Measurements from ENCODE around the gene COL5A3. TPM values are rescaled to one million over a fixed set of nuclear protein-coding genes. Genes with fewer than 3 reads are reported as not detected.
A peak's percentile ranks its signal among the peaks of the same experiment; 100 is the strongest.
"Not testable (repeated sequence)": the region's sequence is repeated elsewhere in the genome, so short reads cannot be mapped to it uniquely, and the experiment has no call there.

COL5A3 gene
- total RNA-seq = 30.2 TPM
- long read RNA-seq, partial matches to known transcripts = 1 of 7 reads
- long read RNA-seq, other reads (novel, unspliced or antisense) = 5 of 7 reads

DNA sequence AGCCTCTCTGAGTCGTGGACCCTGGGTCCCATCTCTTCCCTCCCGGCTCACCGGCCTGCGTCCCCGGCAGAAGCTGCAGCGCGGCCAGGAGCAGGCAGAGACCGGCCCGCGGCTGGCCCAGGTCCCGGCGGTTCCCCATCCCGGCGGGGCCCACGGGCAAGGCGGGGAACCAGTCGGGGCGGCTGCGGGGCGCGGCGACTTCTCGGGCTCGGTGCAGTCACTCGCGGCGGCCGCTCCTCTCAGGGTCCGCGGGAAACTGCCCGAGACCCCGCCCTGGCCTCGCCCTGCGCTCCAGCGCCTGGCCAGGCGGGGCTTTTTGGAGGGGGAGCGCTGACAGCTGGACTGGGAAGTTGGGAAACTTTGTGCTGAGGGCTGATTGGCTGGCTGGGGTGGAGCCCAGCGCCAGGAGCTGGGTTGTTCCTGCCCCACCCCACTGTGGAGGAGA, at the start of gene COL5A3:
Gene COL5A3, minus strand, starts transcription at position 258 of the 445 bp plus-strand sequence. Its CDS starts 119 bp downstream, at position 139.
- DNase-seq (ENCODE audit: low spot score) = no peak

DNA sequence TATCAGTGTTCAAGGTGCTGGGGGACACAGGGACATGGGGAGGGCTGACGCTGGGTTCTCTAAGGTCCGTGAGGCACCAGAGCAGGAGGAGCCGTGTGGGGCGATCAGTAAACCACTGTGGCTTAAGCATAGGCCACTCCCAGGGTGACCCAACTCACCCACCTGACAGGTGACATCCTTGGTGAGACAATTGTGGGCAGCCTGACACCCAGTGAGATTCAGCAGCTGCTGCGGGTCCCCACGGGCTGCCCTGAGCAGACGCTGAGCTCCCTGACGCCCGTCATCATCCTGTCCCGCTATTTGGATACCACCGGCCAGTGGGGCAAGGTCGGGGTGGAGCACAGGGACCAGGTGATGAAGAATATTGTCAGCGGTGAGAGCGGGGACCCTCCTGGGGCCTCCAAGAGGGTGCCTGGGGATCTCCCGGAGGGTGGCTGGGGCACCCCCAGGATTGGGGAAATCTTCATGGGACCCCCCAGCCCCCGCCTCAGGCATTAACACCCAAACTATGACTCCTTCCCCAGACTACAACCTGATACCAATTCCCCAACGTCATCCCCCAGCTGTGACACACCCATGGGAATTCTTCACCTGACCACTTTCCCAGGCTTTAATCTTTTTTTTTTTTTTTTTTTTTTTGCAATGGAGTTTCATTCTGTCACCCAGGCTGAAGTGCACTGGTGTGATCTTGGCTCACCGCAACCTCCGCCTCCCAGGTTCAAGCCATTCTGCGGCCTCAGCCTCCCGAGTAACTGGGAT, 42.5 kb upstream of the COL5A3 start:
- no peak for DNase-seq (ENCODE audit: low spot score)

DNA sequence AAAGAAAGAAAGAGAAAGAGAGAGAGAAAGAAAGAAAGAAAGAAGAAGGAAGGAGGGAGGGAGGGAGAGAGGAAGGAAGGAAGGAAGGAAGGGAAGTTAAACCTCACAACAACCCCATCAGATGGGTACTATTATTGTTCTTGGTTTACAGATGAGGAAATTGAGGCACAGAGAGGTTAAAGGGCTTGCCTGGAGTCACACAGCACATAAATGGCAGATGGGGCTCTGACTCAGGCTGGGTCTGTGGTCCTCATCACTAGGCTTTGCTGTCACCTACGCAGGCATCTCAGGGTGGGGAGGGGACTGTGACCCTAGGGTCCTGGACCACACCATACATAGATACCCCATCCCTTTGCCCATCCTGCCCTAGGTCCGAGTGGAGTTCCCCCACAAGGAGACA, 39.3 kb upstream of the COL5A3 start:
- DNase-seq (ENCODE audit: low spot score) = no peak

DNA sequence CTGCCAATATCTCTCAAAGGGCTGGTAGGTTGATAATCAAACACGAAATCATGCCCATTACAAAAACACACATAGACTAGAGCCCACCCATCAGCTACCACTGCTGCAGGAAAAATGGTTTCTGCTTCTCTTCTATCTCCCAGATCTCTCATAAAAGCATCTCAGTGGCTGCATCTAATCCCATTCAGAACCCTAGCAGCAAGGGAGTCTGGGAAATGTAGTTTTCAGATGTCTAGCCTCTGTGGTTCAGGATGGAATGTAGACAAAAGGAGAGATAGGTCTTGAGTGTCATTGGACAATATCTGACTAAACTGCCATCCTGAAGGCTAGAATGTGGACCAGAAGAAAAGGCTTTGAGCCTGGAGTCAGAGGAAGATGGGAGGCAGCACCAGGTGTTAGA, 35.1 kb upstream of the COL5A3 start:
- DNase-seq (ENCODE audit: low spot score) = no peak

DNA sequence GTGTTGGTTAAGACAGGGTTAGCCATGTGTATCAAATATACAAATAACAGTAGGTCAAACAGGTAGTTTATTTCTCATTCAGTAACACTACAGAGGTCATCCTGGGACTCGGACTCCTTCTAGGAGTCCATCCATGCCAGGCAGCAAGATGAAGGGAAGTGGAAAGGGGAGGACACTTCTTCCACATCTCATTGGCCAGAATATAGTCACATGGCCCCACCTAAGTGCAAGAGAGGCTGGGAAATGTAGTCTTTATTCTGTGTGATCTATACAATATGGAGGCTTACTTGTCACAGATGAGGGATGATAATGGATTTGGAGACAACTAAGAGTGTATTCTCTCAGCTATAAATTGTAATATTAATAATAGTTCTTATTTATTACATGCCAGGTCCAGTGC, 34.1 kb upstream of the COL5A3 start:
- DNase-seq (ENCODE audit: low spot score) = no peak

DNA sequence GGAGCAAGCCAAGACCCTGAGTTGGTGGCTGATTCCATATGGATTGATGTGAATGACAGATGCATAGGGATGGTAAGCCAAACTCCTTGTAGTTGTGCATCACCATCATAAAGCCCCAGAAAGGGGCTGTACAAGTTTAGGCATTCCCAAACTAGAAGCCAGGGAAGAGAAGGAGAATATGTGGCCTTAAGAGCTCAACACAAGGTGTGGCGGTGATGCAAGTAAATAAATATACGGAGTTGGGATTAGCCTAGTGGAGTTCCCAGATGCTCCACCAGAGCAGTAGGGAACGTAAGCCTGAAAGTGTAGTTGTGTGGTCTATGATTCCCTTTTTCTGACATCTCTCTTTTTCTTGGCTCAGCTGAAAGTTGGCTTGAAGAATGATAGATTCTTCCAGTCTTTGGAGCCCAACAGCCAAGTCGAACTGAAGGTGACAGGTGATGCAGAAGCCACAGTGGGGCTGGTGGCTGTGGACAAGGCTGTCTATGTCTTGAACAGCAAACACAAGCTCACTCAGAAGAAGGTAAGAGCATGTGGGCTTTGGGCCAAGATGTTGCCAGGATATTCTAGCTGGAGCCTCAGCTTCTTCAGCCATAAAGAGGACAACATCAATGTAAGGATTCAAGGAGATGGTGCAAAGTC, 33.1 kb upstream of the COL5A3 start:
- DNase-seq (ENCODE audit: low spot score) = no peak

DNA sequence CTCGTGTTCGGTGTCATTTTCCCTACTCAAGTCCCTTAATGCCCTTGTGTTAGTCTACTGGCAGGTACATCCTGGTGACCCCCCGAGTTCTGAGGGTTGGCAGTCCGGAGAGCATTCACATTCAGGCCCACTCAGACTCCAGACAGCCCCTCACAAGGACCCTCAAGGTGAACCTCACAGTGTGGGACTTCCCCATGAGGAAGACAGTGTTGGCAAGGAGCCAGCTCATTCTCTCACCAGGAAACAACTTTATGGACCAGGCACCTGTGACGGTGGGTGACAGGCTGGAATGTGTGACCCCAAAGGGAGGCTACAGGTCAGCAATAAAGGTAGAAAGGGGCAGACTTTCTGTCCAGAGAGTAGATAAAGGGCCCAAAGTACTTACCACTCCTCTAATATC, 27.5 kb upstream of the COL5A3 start:
- no peak for DNase-seq (ENCODE audit: low spot score)

DNA sequence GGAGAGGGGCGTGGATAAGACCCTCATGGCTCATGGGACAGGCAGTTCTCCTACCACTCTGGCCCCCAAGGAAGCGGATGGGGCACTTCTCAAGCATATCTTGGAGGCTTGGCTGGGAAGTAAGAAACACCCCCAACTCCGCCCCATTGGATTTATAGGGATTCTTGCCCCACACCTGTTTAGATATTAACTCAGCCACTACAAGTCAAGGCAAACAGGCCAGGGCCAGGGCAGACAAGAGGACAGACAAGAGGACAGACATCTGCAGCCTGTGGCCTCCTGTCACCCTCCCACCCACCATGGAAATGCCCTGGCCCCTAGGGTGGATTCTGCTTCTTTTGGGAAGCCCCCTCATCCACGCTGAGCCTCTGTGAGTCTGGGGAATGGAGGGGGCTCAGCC, 27.1 kb upstream of the COL5A3 start:
- no peak for DNase-seq (ENCODE audit: low spot score)

DNA sequence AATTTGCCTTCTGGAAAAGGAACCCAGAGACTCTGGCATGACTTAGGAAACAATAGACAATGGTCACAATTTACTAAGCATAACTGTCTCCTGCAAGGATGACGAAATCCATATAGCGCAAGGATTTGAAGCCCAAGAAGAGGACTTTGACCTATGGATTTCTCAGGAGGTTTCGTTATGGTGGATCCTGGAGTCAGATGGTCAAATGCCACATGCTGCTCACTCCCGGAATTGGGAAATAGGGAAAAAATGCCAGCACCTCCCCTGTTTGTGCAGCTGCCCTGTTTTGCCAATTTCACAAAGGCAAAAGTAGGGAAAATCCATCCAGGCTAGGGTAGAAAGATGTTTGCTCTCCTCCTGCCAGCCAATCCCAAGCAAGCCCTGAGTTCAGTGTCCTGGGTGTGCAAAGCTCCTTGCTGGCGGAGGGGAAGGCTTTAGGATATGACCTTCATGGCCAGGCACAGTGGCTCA, 26.3 kb upstream of the COL5A3 start:
- no peak for DNase-seq (ENCODE audit: low spot score)

DNA sequence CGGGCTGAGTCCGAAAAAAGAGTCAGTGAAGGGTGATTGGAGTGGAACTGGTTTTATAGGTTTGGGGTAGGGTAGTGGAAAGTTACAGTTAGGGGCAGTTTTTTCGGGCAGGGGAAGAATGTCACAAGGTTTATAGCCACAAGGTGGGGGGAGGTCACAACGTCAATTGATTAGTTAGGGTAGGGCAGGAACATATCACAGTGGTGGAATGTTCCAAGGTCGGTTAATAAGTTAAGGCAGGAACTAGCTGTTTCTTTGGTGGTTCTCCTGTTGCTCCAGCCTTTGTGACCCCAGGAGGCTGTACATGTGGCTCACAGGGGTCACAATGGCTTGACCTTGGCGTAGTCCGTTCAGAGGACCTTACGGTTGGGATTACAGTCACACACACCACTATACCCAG, 23.3 kb upstream of the COL5A3 start:
- DNase-seq (ENCODE audit: low spot score) = no peak

DNA sequence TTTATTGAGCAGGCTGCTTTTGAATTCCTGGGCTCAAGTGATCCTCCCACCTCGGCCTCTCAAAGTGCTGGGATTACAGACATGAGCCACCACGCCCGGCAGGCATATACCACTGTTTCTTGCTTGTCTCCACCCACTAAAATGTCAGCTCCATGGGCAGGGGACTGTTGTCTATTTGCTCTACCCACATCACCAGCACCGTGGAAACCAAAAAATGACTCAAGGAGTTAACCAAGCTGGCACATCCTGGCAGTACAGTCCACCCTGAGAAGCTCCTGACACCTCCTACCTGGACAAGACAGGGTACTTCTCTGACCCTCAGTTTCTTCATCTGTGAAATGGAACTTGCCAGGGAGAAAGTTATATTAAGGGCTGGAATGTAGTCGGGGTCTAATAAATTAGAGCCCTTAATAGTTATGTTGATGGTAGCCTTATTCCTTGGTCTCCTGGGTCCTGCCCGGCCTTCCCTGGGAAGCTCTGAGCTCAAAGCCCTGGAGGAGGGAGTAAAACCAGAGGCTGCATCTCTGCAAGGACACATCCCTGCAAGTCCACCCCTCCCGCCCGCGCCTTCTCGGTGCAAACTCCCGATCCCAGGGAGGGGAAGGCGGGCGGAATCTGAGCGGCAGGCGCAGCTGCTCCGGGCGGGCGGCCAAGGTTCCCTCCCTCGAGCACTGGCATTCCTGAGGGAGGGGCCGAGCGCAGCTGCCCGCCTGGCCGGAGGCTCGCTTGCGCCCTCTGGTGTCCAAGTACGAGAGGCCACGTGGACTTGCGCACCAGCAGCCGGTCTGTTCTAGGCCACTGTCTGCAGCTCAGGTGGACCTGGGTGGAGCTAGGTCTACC, 17.1 kb upstream of the COL5A3 start:
- DNase-seq (ENCODE audit: low spot score) = peak; percentile 98

DNA sequence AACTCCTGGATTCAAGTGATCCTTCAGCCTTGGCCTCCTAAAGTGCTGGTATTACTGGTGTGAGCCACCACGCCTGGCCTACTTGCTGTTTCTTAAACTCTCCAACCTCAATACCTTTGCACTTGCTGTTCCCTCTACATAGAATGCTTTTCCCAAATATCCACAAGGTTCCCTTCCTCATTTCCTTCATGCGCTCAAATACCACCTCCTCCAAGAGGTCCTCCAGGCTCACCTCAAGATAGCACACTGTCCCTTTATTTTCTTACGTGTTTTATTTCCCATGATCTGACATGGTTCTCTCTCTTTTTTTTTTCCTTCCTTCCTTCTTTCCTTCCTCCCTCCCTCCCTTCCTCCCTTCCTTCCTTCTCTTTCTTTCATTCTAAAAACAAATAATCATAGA, 16.4 kb upstream of the COL5A3 start:
- no peak for DNase-seq (ENCODE audit: low spot score)

DNA sequence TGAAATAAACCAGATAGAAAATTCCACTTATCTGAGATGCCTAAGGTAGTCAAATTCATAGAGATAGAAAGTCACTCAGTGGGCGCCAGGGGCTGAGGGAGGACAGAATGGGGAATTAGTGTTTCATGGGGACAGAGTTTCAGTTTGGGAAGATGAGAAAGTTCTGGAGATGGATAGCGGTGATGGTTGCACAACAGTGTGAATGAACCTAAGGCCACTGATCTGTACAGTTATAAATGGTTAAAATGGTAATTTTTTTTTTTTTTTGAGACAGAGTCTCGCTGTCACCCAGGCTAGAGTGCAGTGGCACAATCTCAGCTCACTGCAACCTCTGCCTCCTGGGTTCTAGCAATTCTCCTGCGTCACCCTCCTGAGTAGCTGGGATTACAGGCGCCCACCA, 12.8 kb upstream of the COL5A3 start:
- not testable (repeated sequence) for DNase-seq (ENCODE audit: low spot score)

DNA sequence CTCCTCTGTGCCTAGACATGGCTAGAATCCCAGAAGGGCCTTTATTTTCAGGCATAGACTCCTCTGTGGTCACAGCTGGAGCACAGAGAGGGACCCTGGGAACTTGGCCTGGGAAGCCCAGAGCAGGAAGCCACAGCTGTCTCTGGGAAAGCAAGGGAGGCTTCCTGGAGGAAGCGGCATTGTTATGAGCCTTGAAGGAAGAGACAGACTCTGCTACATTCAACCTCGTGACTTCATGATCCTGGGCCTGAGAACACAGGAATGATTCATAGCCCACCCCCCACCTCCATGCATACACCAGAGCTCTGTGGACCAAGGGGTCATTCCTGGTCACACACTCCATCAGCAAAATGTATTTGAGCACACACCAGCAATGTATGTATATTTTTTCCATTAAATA, 11.6 kb upstream of the COL5A3 start:
- no peak for DNase-seq (ENCODE audit: low spot score)

DNA sequence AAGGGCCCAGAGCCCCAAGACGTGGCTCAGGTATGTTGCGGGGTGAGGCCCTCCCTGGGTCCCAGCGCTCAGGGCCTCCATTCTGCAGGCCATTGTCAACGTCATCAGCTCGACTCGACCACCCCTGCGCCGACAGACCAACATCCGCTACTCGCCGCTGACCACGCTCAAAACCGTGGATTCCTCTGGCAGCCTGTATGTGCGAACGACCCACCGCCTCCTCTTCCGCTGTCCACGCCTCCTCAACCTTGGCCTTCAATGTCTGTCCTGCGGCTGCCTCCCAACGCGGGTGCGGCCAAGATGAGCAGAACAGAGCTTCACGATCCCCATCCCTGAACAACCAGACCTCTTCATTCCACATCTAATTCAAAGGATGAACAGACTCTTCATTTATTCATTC, 11.1 kb upstream of the COL5A3 start:
- no peak for DNase-seq (ENCODE audit: low spot score)

DNA sequence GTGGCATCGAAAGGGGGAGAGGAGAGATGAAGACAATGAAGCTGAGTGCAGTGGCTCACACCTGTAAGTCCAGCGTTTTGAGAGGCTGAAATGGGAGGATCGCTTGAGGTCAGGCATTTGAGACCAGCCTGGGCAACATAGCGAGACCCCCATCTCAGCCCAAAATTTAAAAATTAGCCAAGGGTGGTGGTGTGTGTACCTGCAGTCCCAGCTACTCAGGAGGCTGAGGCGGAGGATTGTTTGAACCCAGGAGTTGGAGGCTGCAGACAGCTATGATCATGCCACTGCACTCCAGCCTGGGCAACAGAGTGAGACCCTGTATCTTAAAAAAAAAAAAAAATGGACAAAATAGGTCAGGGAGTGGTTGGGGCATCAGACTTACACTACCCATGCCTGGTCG, 10.5 kb upstream of the COL5A3 start:
- DNase-seq (ENCODE audit: low spot score) = no peak

DNA sequence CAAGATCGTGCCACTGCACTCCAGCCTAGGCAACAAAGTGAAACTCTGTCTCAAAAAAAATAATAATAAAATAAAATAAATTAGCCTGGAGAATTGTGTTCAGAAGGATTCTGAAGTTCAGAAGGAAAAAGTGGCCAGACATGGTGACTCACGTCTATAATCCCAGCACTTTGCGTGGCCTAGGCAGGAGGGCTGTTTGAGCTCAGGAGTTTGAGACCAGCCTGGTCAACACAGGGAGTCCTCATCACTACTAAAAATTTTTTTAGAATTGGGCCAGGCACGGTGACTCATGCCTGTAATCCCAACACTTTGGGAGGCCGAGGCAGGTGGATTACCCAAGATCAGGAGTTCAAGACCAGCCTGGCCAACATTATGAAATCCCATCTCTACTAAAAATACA, 8.9 kb upstream of the COL5A3 start:
- no peak for DNase-seq (ENCODE audit: low spot score)

DNA sequence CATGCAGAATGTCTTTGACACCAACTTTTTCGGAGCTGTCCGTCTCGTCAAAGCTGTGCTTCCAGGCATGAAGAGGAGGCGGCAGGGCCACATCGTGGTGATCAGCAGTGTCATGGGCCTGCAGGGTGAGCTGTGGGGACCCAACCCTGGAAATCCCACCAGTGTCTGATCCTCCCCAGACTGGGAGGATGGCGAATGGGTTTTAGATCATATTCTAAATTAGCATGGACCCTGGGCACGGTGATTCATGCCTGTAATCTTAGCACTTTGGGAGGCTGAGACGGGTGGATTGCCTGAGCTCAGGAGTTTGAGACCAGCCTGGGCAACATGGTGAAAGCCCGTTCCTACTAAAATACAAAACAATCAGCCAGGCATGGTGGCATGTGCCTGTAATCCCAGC, 8.5 kb upstream of the COL5A3 start:
- no peak for DNase-seq (ENCODE audit: low spot score)

DNA sequence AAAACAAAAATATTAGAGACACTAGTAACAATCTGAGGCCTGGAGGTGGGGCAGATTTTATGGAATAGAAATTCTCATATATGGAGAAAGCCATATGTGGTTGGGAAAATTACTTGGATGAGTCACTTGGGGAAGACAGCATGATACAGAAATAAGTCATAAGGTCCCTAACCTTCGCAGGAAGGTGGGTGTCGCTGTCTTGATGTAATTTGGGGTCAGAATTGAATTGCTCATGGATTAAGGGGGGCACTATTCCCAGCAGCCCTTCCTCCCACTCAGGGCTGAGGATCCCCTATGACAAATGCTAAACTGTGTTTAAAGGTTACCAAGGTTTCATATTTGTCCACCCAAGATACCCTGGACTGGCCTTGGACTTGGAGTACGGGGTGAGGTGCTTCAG, 8.0 kb upstream of the COL5A3 start:
- DNase-seq (ENCODE audit: low spot score) = no peak

DNA sequence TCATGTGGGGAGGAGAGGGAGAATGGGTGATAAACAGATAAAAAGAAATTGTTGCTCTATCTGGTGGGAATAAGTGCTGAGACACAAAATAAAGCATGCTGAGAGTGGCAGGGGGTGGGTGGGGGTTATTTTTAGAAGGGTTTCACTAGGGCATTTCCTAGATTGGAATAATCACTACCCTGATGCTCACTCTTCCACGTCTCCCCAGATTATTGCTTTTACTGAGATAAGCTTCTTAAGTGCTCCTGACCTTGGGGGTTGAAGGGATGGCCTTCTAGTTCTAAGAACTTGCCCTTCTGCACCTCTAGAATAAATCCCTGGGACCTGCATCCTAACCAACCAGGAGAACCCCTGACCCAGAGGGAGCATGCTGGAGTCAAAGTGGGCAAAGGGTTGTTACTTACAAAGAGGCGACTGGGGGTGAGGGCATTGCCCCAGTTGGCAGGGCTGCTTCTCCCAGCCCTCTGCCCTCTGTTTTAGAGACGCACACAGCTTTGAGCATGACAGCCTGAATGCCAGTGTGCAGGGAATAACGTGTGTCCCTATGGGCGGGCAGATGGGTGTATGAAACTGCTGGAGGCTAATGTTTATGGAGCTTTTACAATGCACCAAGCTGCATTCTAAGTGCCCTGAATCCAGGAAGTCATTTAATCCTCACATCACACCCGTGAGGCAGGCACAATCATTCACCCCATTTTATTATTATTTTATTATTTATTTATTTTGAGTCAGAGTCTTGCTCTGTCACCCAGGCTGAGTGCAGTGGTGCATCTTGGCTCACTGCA, 3.7 kb upstream of the COL5A3 start:
- no peak for DNase-seq (ENCODE audit: low spot score)

DNA sequence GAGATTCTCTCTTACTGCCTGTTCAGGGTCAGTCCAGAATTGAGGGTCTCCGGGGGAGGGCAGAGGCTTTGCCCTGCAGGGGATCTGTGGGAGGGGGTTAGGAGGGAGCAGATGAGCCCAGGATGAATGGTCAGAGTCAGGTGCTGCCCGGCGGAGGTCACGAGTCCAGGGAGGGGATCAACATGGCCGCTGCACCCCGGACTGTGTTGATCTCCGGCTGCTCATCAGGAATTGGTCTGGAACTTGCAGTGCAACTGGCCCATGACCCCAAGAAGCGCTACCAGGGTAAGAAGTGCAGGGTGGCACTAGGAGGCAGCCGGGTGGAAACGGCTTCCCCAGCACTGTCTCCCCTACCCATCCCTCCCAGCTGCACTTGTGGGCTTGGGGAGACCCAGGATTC, 3.0 kb upstream of the COL5A3 start, which contains the start of gene RDH8:
Gene RDH8, plus strand, starts transcription at position 168 of the 400 bp plus-strand sequence. Its CDS starts 15 bp downstream, at position 183.
- no peak for DNase-seq (ENCODE audit: low spot score)
